Gastrocnemius medialis (tissue), 4 donors: ENCODE results near the gene SPRN.

Experiments used
- CTCF ChIP-seq, 5 experiments: fragments of 450-650 bp in 3 of 5; fragments of 200-600 bp in 2 of 5; sonication (generic) in 2 of 5; IDR thresholded peaks in 4 of 5; conservative IDR thresholded peaks in 1 of 5; 1 replicate in 4 of 5; 2 replicates in 1 of 5; pipeline ENCODE4 v1.5.1; 2016 to 2019; ENCODE audit warnings: antibody characterized with exemption in 5 of 5, mild to moderate bottlenecking in 3 of 5, moderate library complexity in 3 of 5
- POLR2A ChIP-seq, 2 donors: fragments of 450-650 bp; IDR thresholded peaks; one replicate each; pipeline ENCODE4 v1.6.1; 2017; ENCODE audit warnings: antibody characterized with exemption in 2 of 2, mild to moderate bottlenecking in 2 of 2, moderate library complexity in 2 of 2

GRCh38 chr10:133394801-133395221 lies 29.6 kb downstream of the SPRN start:
- no peak for TF ChIP-seq CTCF (IDR thresholded peaks at IDR 0.05 in 4 of 5, conservative IDR thresholded peaks at IDR 0.05 in 1 of 5)
- no peak for TF ChIP-seq POLR2A (IDR thresholded peaks at IDR 0.05)
